LNCAP (cell line): ENCODE data around the gene PTPRN2.

Experiments used
- TF ChIP-seq, protein P1 (sequence below): fragments of 450-650 bp; IDR thresholded peaks from 2 replicates; pipeline ENCODE4 v1.5.1; 2017; ENCODE audit warnings: mild to moderate bottlenecking

PTPRN2 gene

DNA sequence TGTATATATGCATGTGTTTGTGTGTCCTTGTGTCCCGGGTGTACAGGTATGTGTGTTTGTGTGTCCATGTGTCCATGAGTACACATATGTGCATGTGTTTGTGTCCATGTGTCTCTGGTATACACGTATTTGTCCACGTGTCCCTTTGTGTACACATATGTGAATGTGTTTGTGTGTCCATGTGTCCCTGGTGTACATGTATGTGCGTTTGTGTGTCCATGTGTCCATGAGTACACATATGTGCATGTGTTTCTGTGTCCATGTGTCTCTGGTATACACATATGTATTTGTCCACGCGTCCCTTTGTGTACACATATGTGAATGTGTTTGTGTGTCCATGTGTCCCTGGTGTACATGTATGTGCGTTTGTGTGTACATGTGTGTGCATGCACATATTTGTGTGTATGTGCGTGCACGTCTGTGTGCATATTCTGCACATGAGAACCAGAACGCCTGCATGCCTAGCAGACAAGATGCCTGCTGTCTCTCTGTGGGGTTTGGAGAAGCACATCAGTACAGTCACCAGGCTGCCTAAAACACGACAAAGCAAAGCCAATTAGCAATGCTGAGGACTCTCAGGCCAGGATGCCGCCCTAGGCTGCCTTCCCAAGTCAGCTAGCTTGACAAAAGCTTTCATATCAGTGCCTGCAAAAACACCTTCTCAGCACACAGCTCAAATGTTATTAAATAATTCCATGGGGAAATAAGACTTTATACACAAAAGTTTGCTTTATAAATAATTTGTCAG lies 327.8 kb downstream of the PTPRN2 start:
- TF ChIP-seq, protein P1, sequence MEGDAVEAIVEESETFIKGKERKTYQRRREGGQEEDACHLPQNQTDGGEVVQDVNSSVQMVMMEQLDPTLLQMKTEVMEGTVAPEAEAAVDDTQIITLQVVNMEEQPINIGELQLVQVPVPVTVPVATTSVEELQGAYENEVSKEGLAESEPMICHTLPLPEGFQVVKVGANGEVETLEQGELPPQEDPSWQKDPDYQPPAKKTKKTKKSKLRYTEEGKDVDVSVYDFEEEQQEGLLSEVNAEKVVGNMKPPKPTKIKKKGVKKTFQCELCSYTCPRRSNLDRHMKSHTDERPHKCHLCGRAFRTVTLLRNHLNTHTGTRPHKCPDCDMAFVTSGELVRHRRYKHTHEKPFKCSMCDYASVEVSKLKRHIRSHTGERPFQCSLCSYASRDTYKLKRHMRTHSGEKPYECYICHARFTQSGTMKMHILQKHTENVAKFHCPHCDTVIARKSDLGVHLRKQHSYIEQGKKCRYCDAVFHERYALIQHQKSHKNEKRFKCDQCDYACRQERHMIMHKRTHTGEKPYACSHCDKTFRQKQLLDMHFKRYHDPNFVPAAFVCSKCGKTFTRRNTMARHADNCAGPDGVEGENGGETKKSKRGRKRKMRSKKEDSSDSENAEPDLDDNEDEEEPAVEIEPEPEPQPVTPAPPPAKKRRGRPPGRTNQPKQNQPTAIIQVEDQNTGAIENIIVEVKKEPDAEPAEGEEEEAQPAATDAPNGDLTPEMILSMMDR, result no peak

DNA sequence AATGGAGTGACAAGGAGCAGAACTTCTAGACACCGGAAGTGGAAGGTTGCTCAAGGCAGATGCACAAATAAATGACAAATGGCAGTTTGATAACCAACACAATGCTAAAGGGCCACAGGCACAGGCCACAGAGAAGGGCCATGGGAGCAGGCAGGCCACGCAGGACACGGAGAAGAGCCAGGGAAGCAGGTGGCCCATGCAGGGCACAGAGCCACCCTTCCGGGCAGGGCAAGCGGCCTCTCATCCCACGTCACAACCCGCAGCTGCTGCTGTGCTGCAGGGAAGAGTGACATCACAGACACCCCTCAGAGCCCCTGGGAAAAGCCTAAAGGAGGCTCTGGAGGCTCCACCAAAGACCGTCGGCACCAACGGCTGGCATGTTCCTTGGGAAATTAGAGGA lies 328.5 kb downstream of the PTPRN2 start:
- TF ChIP-seq, protein P1, result no peak

DNA sequence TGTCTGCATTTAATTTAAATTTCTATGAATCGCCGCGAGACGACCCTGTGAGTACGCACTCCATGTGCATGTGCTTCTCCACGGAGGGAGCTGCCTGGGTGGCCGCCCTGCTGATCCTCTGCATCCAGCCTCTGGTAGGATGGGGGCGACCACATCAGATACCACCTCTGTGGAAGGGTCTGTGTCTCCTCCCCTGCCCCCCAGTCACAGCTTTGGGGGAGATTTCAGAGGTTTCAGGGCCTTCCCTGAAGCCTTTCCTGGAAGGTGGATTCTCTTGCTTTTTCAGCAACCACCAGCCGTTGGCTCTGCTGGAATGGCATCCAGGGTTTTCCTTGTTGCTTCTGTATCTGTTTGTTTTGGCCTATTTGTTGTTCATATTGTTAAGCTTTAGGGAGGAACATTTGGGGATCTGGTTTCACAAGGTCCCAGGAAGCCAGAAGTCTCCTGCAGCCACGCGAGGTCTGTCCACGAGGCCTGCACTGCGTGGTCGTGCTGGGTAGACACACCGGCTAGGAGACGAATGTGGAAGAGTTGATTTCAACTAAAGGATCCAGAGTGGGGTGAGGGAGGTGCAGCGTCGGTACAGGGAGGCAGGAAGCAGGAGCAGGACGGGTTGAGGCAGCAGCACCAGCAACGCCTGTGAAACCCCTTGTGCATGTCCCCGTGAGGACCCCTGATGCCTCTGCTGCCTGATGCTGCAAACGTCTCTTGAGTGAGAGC lies 329.1 kb downstream of the PTPRN2 start:
- TF ChIP-seq, protein P1, result no peak

DNA sequence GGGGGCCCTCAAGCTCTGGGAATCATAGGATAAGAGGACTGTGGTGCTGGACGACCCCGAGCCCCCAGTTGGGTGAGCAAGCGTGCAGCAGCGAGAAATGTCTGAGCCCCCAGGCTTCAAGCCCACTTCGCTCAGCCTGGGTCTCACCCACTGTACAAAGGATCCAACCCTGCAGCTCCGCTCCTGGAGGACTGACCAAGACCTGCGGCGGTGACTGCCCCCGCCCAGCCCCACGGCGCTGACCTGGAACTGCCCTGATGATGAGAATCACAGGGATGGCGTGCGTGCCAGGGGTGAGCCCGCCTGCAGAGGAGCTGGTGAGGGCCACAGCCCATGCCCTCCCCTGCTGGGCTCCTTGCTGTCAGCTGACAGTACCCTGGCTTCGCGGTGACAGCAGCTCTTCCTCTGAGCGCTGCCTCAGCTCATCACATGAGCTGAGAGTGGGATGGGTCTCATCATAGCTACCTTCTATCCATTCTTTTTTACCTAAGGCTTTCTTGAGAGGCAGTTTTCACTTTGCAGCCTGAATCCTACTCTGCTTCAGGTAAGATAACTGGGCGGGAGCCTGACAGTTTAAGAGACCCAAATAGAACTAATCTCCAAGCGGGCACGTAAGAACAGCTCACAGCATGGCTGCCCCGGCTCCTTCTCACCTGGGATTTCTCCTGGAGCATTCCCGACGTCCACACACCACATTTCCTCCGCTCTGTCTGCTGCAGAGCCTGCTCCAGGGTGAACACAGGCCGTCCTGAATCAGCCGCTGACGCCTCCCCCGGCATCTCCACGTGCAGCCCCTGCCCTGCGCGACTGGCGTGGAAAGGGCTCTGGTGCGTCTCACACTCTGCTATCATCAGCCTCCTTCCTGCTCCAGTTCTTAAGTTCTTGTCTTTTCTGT lies 329.9 kb downstream of the PTPRN2 start:
- TF ChIP-seq, protein P1, result no peak

DNA sequence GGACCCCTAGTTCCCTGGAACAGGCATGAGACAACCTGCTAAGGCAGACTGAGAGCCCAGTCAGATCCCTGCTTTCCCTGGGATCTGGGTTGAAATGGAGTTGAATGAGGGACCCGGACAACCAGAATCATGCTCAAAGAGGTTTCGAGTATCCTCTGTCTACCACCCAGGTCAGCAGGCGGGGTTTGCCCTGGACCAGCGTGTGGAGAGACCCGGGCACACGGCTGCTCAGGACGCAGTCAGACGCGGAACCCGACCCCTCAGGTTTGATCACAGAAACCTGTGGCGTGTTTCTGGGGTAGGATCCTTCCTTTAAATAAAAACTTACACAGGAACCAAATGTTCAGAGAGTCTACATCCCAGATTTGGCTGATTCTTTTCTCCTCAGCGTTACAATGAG lies 330.6 kb downstream of the PTPRN2 start:
- TF ChIP-seq, protein P1, result no peak

DNA sequence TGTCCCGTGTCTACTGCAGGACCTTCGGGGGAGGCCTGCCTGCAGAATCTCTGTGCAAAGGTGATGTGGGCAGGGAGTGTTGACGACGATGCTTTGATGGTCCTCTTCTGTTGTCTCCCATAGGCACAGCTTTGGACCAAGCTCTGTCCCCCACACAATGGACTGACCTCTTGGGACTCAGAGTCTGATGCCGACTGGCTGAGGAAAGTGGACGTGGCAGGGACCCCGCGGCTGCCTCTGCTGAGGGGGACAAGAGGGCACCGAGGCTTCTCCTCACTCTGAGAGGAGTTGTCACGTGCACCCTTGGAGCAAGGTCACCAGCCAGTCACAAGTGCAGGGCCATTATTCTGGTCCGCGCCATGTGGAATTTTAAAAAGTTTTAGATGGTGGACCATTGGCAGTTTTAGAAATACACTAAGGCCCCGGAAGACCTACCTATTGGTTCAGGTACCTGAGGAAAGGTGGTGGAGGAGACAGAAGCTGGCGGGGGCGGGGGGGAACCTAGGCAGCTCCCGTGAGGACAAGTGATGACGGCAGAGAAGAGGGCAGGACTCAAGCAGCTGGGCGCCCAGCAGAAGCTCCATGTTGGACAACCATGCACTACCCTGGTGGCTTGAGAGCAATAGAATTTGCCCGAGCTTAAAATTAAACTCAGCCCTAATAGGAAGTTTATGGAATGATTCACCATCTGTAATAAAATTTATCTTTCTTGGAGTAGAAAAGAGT lies 331.4 kb downstream of the PTPRN2 start:
- TF ChIP-seq, protein P1, result no peak

DNA sequence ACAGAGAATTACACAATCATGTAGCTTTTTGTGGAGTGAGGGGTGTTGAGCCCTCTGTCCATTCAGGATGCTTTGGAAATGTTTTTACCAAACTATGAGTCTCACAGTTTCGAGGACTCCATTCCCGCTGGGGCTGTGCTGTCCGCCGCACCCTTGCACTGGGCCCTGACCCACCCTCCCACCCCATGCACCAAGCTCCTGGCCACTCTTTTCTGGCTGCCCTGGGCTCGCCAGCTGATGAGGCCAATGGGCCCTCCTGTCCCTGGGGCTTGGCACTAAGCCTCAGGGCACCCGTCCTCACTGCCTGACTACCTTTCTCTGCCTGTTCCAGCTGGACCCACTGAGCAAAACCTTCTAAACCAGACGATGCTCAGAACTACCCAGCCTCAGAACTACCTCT lies 332.1 kb downstream of the PTPRN2 start:
- TF ChIP-seq, protein P1, result no peak
